IMR-90 (cell line): Measurements from ENCODE around the gene PCID2. TPM values are rescaled to one million over a fixed set of nuclear protein-coding genes. Genes with fewer than 3 reads are reported as not detected.

Source experiments
- ATAC-seq: fragments of 200-7000 bp; cut with Tn5 transposase; 2 replicates; pipeline ENCODE4 v1.9.1; 2020; ENCODE audit warnings: low read depth, mild to moderate bottlenecking, moderate library complexity
- BruUV-seq: library from RNA; stranded (reverse); fragments of 400-500 nt; replicated peaks from 2 replicates; lab custom pipeline; 2021; lab: Mats Ljungman, UMichigan
- CTCF ChIA-PET: fragments of 300-600 bp; formaldehyde crosslinking; extraction: SDS; loops from one replicate; lab custom pipeline; 2021; ENCODE audit warnings: antibody characterized with exemption; lab: Yijun Ruan, JAX
- POLR2A ChIA-PET: fragments of 300-600 bp; sonication (Branson Sonifier 250); formaldehyde crosslinking; loops from one replicate; lab custom pipeline; 2022; ENCODE audit warnings: antibody characterized with exemption; ENCODE audit not compliant: unreplicated experiment; lab: Charles Lee
- DNase-seq: peaks from one replicate; pipeline ENCODE4 v3.0.0; 2013
- H2AFZ ChIP-seq: replicated peaks from 2 replicates; pipeline ENCODE3; 2013; ENCODE audit warnings: low read length, mild to moderate bottlenecking; ENCODE audit not compliant: poor library complexity
- H2AK5ac ChIP-seq: 2 replicates; pipeline ENCODE4 v1.6.1; 2013; ENCODE audit warnings: low read depth, low read length, inconsistent platforms
- H2AK9ac ChIP-seq: replicated peaks from 2 replicates; pipeline ENCODE3; 2013; ENCODE audit warnings: mild to moderate bottlenecking, low read depth, low read length, moderate library complexity; ENCODE audit not compliant: poor library complexity
- H2BK120ac ChIP-seq: 2 replicates; pipeline ENCODE4 v1.6.1; 2013; ENCODE audit warnings: low read depth, low read length, inconsistent platforms
- H2BK15ac ChIP-seq: 3 replicates; pipeline ENCODE4 v1.6.1; 2013; ENCODE audit warnings: low read depth, low read length, inconsistent platforms
- H2BK20ac ChIP-seq: 2 replicates; pipeline ENCODE4 v1.6.1; 2013; ENCODE audit warnings: low read depth, mild to moderate bottlenecking, inconsistent platforms, low read length, moderate library complexity
- H2BK5ac ChIP-seq: 2 replicates; pipeline ENCODE4 v1.6.1; 2013; ENCODE audit warnings: mild to moderate bottlenecking, low read depth, low read length, inconsistent platforms; ENCODE audit not compliant: poor library complexity, severe bottlenecking
- H3K14ac ChIP-seq: replicated peaks from 2 replicates; pipeline ENCODE4 v1.6.1; 2013; ENCODE audit warnings: low read depth, low read length, inconsistent platforms
- H3K18ac ChIP-seq: 2 replicates; pipeline ENCODE4 v1.6.1; 2013; ENCODE audit warnings: low read depth, low read length, control low read depth
- H3K23ac ChIP-seq: 2 replicates; pipeline ENCODE4 v1.6.1; 2013; ENCODE audit warnings: low read depth, low read length, inconsistent platforms
- H3K27ac ChIP-seq: 2 replicates; pipeline ENCODE4 v1.5.1; 2013; ENCODE audit warnings: mild to moderate bottlenecking, control low read depth, low read length; ENCODE audit not compliant: insufficient read depth
- H3K27me3 ChIP-seq: 2 replicates; pipeline ENCODE4 v1.6.1; 2013; ENCODE audit warnings: low read length; ENCODE audit not compliant: control insufficient read depth, insufficient read depth
- H3K36me3 ChIP-seq: 2 replicates; pipeline ENCODE4 v1.6.1; 2013; ENCODE audit warnings: low read length, mixed read lengths; ENCODE audit not compliant: control insufficient read depth, insufficient read depth
- H3K4ac ChIP-seq: 2 replicates; pipeline ENCODE4 v1.6.1; 2013; ENCODE audit warnings: low read depth, low read length, inconsistent platforms
- H3K4me1 ChIP-seq: 2 replicates; pipeline ENCODE4 v1.6.1; 2013; ENCODE audit warnings: low read length, mixed read lengths; ENCODE audit not compliant: control insufficient read depth, insufficient read depth
- H3K4me2 ChIP-seq: 2 replicates; pipeline ENCODE4 v1.6.1; 2013; ENCODE audit warnings: low read depth, mild to moderate bottlenecking, control low read depth, low read length, moderate library complexity
- H3K4me3 ChIP-seq: 2 replicates; pipeline ENCODE4 v1.5.1; 2013; ENCODE audit warnings: low read depth, mild to moderate bottlenecking, control low read depth, low read length, moderate library complexity; ENCODE audit not compliant: insufficient read depth
- H3K56ac ChIP-seq: 2 replicates; pipeline ENCODE4 v1.6.1; 2013; ENCODE audit warnings: low read length, inconsistent platforms; ENCODE audit not compliant: insufficient read depth; ENCODE audit errors: extremely low read depth
- H3K79me1 ChIP-seq, 2 experiments: 2 replicates each; pipeline ENCODE4 v1.6.1; 2013; ENCODE audit warnings: low read length in 2 of 2, inconsistent platforms in 1 of 2, low read depth in 1 of 2
- H3K9ac ChIP-seq: 2 replicates; pipeline ENCODE4 v1.6.1; 2013; ENCODE audit warnings: low read depth, low read length, control low read depth
- H3K9me1 ChIP-seq: 2 replicates; pipeline ENCODE4 v1.6.1; 2013; ENCODE audit warnings: low read length, inconsistent platforms; ENCODE audit not compliant: insufficient read depth
- H3K9me3 ChIP-seq: 2 replicates; pipeline ENCODE4 v1.6.1; 2013; ENCODE audit warnings: low read length; ENCODE audit not compliant: control insufficient read depth, insufficient read depth
- H4K20me1 ChIP-seq: 2 replicates; pipeline ENCODE4 v1.6.1; 2013; ENCODE audit warnings: low read length, inconsistent platforms; ENCODE audit not compliant: insufficient read depth
- H4K5ac ChIP-seq: 2 replicates; pipeline ENCODE4 v1.6.1; 2013; ENCODE audit warnings: mild to moderate bottlenecking, low read depth, low read length, control low read depth
- H4K8ac ChIP-seq, 2 experiments: 2 replicates each; pipeline ENCODE4 v1.6.1; 2013; ENCODE audit warnings: low read depth in 2 of 2, low read length in 2 of 2, control low read depth in 1 of 2, inconsistent platforms in 1 of 2
- H4K91ac ChIP-seq: 2 replicates; pipeline ENCODE4 v1.6.1; 2013; ENCODE audit warnings: low read depth, low read length, inconsistent platforms; ENCODE audit not compliant: insufficient read depth
- BHLHE40 ChIP-seq: fragments of 150-350 bp; IDR thresholded peaks from 2 replicates; pipeline ENCODE4 v1.6.1; 2016; ENCODE audit warnings: mild to moderate bottlenecking, low read depth, low read length
- CEBPB ChIP-seq: IDR thresholded peaks from 2 replicates; pipeline ENCODE4 v1.6.1; 2012; ENCODE audit warnings: low read depth, low read length, improper control_type of control experiment
- CHD1 ChIP-seq: IDR thresholded peaks from 2 replicates; pipeline ENCODE4 v1.6.1; 2012; ENCODE audit warnings: low read depth, low read length, improper control_type of control experiment
- FOS ChIP-seq: fragments of 150-350 bp; IDR thresholded peaks from 2 replicates; pipeline ENCODE4 v1.6.1; 2016; ENCODE audit warnings: low read depth, low read length
- MAZ ChIP-seq: IDR thresholded peaks from 2 replicates; pipeline ENCODE4 v1.6.1; 2012; ENCODE audit warnings: low read depth, mild to moderate bottlenecking, low read length, improper control_type of control experiment, moderate library complexity, borderline replicate concordance
- NFE2L2 ChIP-seq: fragments of 150-350 bp; IDR thresholded peaks from 2 replicates; pipeline ENCODE4 v1.6.1; 2016; ENCODE audit warnings: low read depth, mild to moderate bottlenecking, low read length
- POLR2A ChIP-seq: IDR thresholded peaks from 2 replicates; pipeline ENCODE4 v1.6.1; 2012; ENCODE audit warnings: mild to moderate bottlenecking, low read depth, low read length
- RAD21 ChIP-seq: IDR thresholded peaks from 2 replicates; pipeline ENCODE4 v1.6.1; 2012; ENCODE audit warnings: low read length, improper control_type of control experiment
- RCOR1 ChIP-seq: IDR thresholded peaks from 2 replicates; pipeline ENCODE4 v1.6.1; 2012; ENCODE audit warnings: mild to moderate bottlenecking, low read length, improper control_type of control experiment; ENCODE audit not compliant: insufficient replicate concordance
- RFX5 ChIP-seq: IDR thresholded peaks from 2 replicates; pipeline ENCODE4 v1.8.0; 2012; ENCODE audit warnings: low read depth, mild to moderate bottlenecking, low read length, moderate library complexity
- SMC3 ChIP-seq: fragments of 150-350 bp; IDR thresholded peaks from 2 replicates; pipeline ENCODE4 v1.6.1; 2016; ENCODE audit warnings: low read depth, mild to moderate bottlenecking, antibody characterized with exemption, low read length, moderate library complexity
- WGBS, 2 experiments: methylation state at CpG; one replicate each; pipeline versions ENCODE4 v1.1.5 to v1.1.7; 2013; ENCODE audit warnings: missing lambda C conversion rate in 2 of 2; ENCODE audit not compliant: insufficient read length in 1 of 2; ENCODE audit errors: extremely low coverage in 2 of 2; 5-methylcytosine and 5-hydroxymethylcytosine counted together
- dilution Hi-C: fragments of 300-500 bp; cut with HindIII; formaldehyde crosslinking; loops from one replicate; pipeline ENCODE4 v1.14.3; 2018; ENCODE audit warnings: low sequenced_read_pairs; ENCODE audit not compliant: unreplicated experiment
- in situ Hi-C: fragments of 300-500 bp; cut with MboI; formaldehyde crosslinking; loops from 3 replicates; pipeline ENCODE4 v1.14.3; 2019; ENCODE audit warnings: low sequenced_read_pairs, inconsistent platforms, mixed read lengths
- intact Hi-C: fragments of 100-400 bp; cut with micrococcal nuclease; formaldehyde crosslinking; loops from 2 replicates; pipeline ENCODE4 v1.10.0; 2022
- polyA plus RNA-seq, 3 experiments: library from polyadenylated mRNA; depleted of rRNA; stranded (reverse); fragments of >200 nt; gene quantifications; 2 replicates each; pipeline ENCODE4 v1.2.3, GENCODE V29; 2012; ENCODE audit warnings: low replicate concordance in 1 of 3
- total RNA-seq: library from RNA; depleted of rRNA; stranded (reverse); fragments of >200 nt; gene quantifications from 2 replicates; pipeline ENCODE4 v1.2.3, GENCODE V29; 2012
- TF ChIP-seq, protein P1 (sequence below): fragments of 150-350 bp; IDR thresholded peaks from 2 replicates; pipeline ENCODE4 v1.6.1; 2016; ENCODE audit warnings: low read depth, mild to moderate bottlenecking, low read length, moderate library complexity, borderline replicate concordance
- TF ChIP-seq, protein P2 (sequence below): fragments of 150-350 bp; IDR thresholded peaks from 2 replicates; pipeline ENCODE4 v1.6.1; 2017; ENCODE audit warnings: mild to moderate bottlenecking, antibody characterized with exemption, low read length, low read depth

PCID2 gene
- total and polyA plus RNA-seq, 2 of the 4 experiments (the other 2 are of a cell fraction), result 83.5 to 90.9 TPM

DNA sequence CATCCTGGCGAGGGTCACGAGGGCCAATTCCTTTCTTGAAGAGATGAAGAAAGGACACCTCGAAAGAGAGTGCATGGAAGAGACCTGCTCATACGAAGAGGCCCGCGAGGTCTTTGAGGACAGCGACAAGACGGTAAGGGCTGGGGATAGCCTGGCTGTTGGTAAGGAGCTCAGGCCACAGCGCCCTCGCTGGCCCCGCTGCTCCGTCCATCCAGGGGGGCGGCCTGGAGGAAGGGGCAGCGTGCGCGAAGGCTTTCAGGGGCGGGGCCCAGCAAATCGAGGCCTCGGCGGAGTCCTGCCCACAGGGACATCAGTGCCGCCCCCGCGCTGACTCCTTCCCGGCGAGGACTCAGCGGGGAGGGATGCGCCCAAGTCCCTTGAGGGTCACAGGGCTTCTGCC is 79.0 kb downstream of the PCID2 start:
- dilution Hi-C loops (no loop called here), in situ Hi-C loops (no loop called here), intact Hi-C loops (no loop called here)
- no peak overlapping the region for H3K9ac ChIP-seq
- no peaks in the 10 kb centered on the region for H3K9me3 ChIP-seq
- no peak overlapping the region for H4K8ac ChIP-seq
- no peaks in the 10 kb centered on the region for H4K20me1 ChIP-seq
- H2AFZ ChIP-seq, result no peak overlapping the region
- POLR2A ChIA-PET, result no interaction called here
- H3K4me1 ChIP-seq, result no peaks in the 10 kb centered on the region
- no peak overlapping the region for H2BK20ac ChIP-seq
- no peak overlapping the region for H3K18ac ChIP-seq
- 83% methylated on average over 13 of the region's 27 CpGs; no CpG with 5 or more reads in 1 of the 2 experiments for WGBS, 2 experiments
- H2AK9ac ChIP-seq, result no peak overlapping the region
- H4K5ac ChIP-seq, result no peak overlapping the region
- no peak overlapping the region for H3K27ac ChIP-seq
- H3K4me2 ChIP-seq, result no peak overlapping the region
- no peak for DNase-seq
- no peak overlapping the region for H2AK5ac ChIP-seq
- BruUV-seq, result no TSS peak
- H3K79me1 ChIP-seq, result no peaks in the 10 kb centered on the region
- no peak overlapping the region for H4K91ac ChIP-seq
- H3K27me3 ChIP-seq, result peaks cover 14% of the 10 kb centered on the region
- no peak overlapping the region for H3K56ac ChIP-seq
- no peak overlapping the region for H3K14ac ChIP-seq
- CTCF ChIA-PET, result no interaction called here
- no peak overlapping the region for H3K4ac ChIP-seq
- no peak overlapping the region for H2BK120ac ChIP-seq
- H2BK5ac ChIP-seq, result no peak overlapping the region
- ATAC-seq, result no peak
- no peaks in the 10 kb centered on the region for H3K9me1 ChIP-seq
- TF ChIP-seq SMC3 (no peak), CHD1 (no peak), RAD21 (no peak), CEBPB (no peak), BHLHE40 (no peak), NFE2L2 (no peak), MAZ (no peak), FOS (no peak), RCOR1 (no peak), RFX5 (no peak), POLR2A (no peak)
- TF ChIP-seq, protein P1, sequence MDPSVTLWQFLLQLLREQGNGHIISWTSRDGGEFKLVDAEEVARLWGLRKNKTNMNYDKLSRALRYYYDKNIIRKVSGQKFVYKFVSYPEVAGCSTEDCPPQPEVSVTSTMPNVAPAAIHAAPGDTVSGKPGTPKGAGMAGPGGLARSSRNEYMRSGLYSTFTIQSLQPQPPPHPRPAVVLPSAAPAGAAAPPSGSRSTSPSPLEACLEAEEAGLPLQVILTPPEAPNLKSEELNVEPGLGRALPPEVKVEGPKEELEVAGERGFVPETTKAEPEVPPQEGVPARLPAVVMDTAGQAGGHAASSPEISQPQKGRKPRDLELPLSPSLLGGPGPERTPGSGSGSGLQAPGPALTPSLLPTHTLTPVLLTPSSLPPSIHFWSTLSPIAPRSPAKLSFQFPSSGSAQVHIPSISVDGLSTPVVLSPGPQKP, result no peak
- TF ChIP-seq, protein P2, sequence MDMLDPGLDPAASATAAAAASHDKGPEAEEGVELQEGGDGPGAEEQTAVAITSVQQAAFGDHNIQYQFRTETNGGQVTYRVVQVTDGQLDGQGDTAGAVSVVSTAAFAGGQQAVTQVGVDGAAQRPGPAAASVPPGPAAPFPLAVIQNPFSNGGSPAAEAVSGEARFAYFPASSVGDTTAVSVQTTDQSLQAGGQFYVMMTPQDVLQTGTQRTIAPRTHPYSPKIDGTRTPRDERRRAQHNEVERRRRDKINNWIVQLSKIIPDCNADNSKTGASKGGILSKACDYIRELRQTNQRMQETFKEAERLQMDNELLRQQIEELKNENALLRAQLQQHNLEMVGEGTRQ, result no peak
- H2BK15ac ChIP-seq, result no peak overlapping the region
- no peaks in the 10 kb centered on the region for H3K36me3 ChIP-seq
- no peak overlapping the region for H3K23ac ChIP-seq
- no peak overlapping the region for H3K4me3 ChIP-seq
